HG03159 (cell line): Measurements from ENCODE around the gene B9D2.

Source experiments
- ATAC-seq: cut with Tn5 transposase; IDR thresholded peaks from one replicate; pipeline ENCODE4 v1.9.1; 2021; ENCODE audit warnings: mild to moderate bottlenecking, moderate library complexity; ENCODE audit not compliant: unreplicated experiment

The B9D2 gene

GRCh38 chr19:41330481-41330880 is 33.5 kb downstream of the B9D2 start:
- ATAC-seq: no peak

- no peak for ATAC-seq
Measured at GRCh38 chr19:41328842-41329225, 35.1 kb downstream of the B9D2 start.

GRCh38 chr19:41328157-41328841 is 35.6 kb downstream of the B9D2 start:
- ATAC-seq: peak; percentile 15

- peak; percentile 43 for ATAC-seq
Measured at GRCh38 chr19:41327576-41328156, 36.3 kb downstream of the B9D2 start.

GRCh38 chr19:41327076-41327575 is 36.8 kb downstream of the B9D2 start:
- ATAC-seq: peak; percentile 6

GRCh38 chr19:41325947-41326706 is 37.8 kb downstream of the B9D2 start:
- no peak for ATAC-seq

GRCh38 chr19:41325640-41325946 is 38.4 kb downstream of the B9D2 start:
- no peak for ATAC-seq

- no peak for ATAC-seq
Measured at GRCh38 chr19:41324921-41325639, 38.9 kb downstream of the B9D2 start.

GRCh38 chr19:41324231-41324702 is 39.7 kb downstream of the B9D2 start:
- ATAC-seq: no peak

- ATAC-seq: no peak
Measured at GRCh38 chr19:41323430-41324125, 40.4 kb downstream of the B9D2 start.

GRCh38 chr19:41323023-41323422 is 40.9 kb downstream of the B9D2 start:
- no peak for ATAC-seq

- ATAC-seq: no peak
Measured at GRCh38 chr19:41322451-41322850, 41.5 kb downstream of the B9D2 start.

- ATAC-seq: no peak
Measured at GRCh38 chr19:41321600-41322270, 42.2 kb downstream of the B9D2 start.

GRCh38 chr19:41321204-41321599 is 42.7 kb downstream of the B9D2 start:
- no peak for ATAC-seq

- no peak for ATAC-seq
Measured at GRCh38 chr19:41320568-41320967, 43.4 kb downstream of the B9D2 start.

GRCh38 chr19:41320185-41320518 is 43.8 kb downstream of the B9D2 start:
- ATAC-seq: no peak

- no peak for ATAC-seq
Measured at GRCh38 chr19:41319500-41320184, 44.3 kb downstream of the B9D2 start.

- ATAC-seq: no peak
Measured at GRCh38 chr19:41318696-41319499, 45.1 kb downstream of the B9D2 start.
